Measurements from ENCODE around the gene IARS1. TPM values are rescaled to one million over a fixed set of nuclear protein-coding genes. Genes with fewer than 3 reads are reported as not detected.

IARS1 gene
- total RNA-seq, 1 experiment from 2014 or later: 130 TPM

GRCh38 chr9:92313624-92314012, 20.1 kb upstream of the IARS1 start:
- Mint-ChIP-seq H3K4me1 (ENCODE audit: low read depth, unreplicated experiment) (peaks cover 7% of the 10 kb centered on the region), H3K36me3 (ENCODE audit: insufficient read depth, unreplicated experiment) (peaks cover 42% of the 10 kb centered on the region), H3K27me3 (ENCODE audit: unreplicated experiment) (no peaks in the 10 kb centered on the region), H3K9me3 (ENCODE audit: low read depth, unreplicated experiment) (no peaks in the 10 kb centered on the region), H3K4me3 (ENCODE audit: low read depth, unreplicated experiment) (no peak overlapping the region), H3K27ac (ENCODE audit: unreplicated experiment) (no peak overlapping the region)
- no TSS peak for BruUV-seq (replicated peaks)
- intact Hi-C loops (cut with micrococcal nuclease; ENCODE audit: unreplicated experiment): no loop called here
- TF ChIP-seq CTCF (IDR thresholded peaks at IDR 0.05; ENCODE audit: unreplicated experiment): no peak
- DNase-seq: no peak
- CTCF ChIA-PET: no interaction called here

- CTCF ChIA-PET: no interaction called here
- H3K27ac Mint-ChIP-seq (ENCODE audit: unreplicated experiment): no peak overlapping the region
Measured at GRCh38 chr9:92312887-92313623, 19.6 kb upstream of the IARS1 start.

GRCh38 chr9:92310562-92310961, 17.1 kb upstream of the IARS1 start:
- Mint-ChIP-seq H3K9me3 (ENCODE audit: low read depth, unreplicated experiment) (no peaks in the 10 kb centered on the region), H3K4me3 (ENCODE audit: low read depth, unreplicated experiment) (no peak overlapping the region), H3K4me1 (ENCODE audit: low read depth, unreplicated experiment) (peaks cover 7% of the 10 kb centered on the region), H3K36me3 (ENCODE audit: insufficient read depth, unreplicated experiment) (peaks cover 35% of the 10 kb centered on the region), H3K27ac (ENCODE audit: unreplicated experiment) (no peak overlapping the region), H3K27me3 (ENCODE audit: unreplicated experiment) (no peaks in the 10 kb centered on the region)
- TF ChIP-seq CTCF (IDR thresholded peaks at IDR 0.05; ENCODE audit: unreplicated experiment): no peak
- intact Hi-C loops (cut with micrococcal nuclease; ENCODE audit: unreplicated experiment): no loop called here
- CTCF ChIA-PET: no interaction called here
- DNase-seq: no peak
- BruUV-seq (replicated peaks): no TSS peak

More at GRCh38 chr9:92312887-92313623, 19.6 kb upstream of the IARS1 start:
- TF ChIP-seq CTCF (IDR thresholded peaks at IDR 0.05; ENCODE audit: unreplicated experiment): no peak
- H3K27me3 Mint-ChIP-seq (ENCODE audit: unreplicated experiment): no peaks in the 10 kb centered on the region
- no TSS peak for BruUV-seq (replicated peaks)
- no peak overlapping the region for H3K4me3 Mint-ChIP-seq (ENCODE audit: low read depth, unreplicated experiment)
- no peak for DNase-seq
- H3K4me1 Mint-ChIP-seq (ENCODE audit: low read depth, unreplicated experiment): peaks cover 7% of the 10 kb centered on the region
- intact Hi-C loops (cut with micrococcal nuclease; ENCODE audit: unreplicated experiment): no loop called here
- H3K36me3 Mint-ChIP-seq (ENCODE audit: insufficient read depth, unreplicated experiment): peaks cover 44% of the 10 kb centered on the region
- H3K9me3 Mint-ChIP-seq (ENCODE audit: low read depth, unreplicated experiment): no peaks in the 10 kb centered on the region

- H3K27me3 Mint-ChIP-seq (ENCODE audit: unreplicated experiment): no peaks in the 10 kb centered on the region
- CTCF ChIA-PET: no interaction called here
- no peak for TF ChIP-seq CTCF (IDR thresholded peaks at IDR 0.05; ENCODE audit: unreplicated experiment)
- intact Hi-C loops (cut with micrococcal nuclease; ENCODE audit: unreplicated experiment): no loop called here
- H3K27ac Mint-ChIP-seq (ENCODE audit: unreplicated experiment): no peak overlapping the region
- H3K36me3 Mint-ChIP-seq (ENCODE audit: insufficient read depth, unreplicated experiment): peaks cover 31% of the 10 kb centered on the region
- peaks cover 7% of the 10 kb centered on the region for H3K4me1 Mint-ChIP-seq (ENCODE audit: low read depth, unreplicated experiment)
- no TSS peak for BruUV-seq (replicated peaks)
- no peak overlapping the region for H3K4me3 Mint-ChIP-seq (ENCODE audit: low read depth, unreplicated experiment)
- no peaks in the 10 kb centered on the region for H3K9me3 Mint-ChIP-seq (ENCODE audit: low read depth, unreplicated experiment)
- DNase-seq: no peak
Measured at GRCh38 chr9:92308893-92309292, 15.4 kb upstream of the IARS1 start.

All from Calu3 (cell line).